Stomach (tissue), 4 donors: ENCODE results near the gene ITPR2.

Source experiments
- EP300 ChIP-seq: sonication (generic); formaldehyde crosslinking; IDR thresholded peaks from one replicate; pipeline ENCODE4 v1.6.1; 2017; ENCODE audit warnings: antibody characterized with exemption
- POLR2A ChIP-seq, 4 donors: fragments of 450-650 bp; IDR thresholded peaks; one replicate each; pipeline ENCODE4 v1.6.1; 2016; ENCODE audit warnings: antibody characterized with exemption in 4 of 4, control low read depth in 2 of 4, mild to moderate bottlenecking in 1 of 4, moderate library complexity in 1 of 4
- POLR2AphosphoS5 ChIP-seq, 3 donors: sonication (generic); formaldehyde crosslinking; IDR thresholded peaks; one replicate each; pipeline ENCODE4 v1.6.1; 2016; ENCODE audit warnings: antibody characterized with exemption in 3 of 3
- TF ChIP-seq, protein P1 (sequence below), 7 experiments: fragments of 450-650 bp in 4 of 7; fragments of 200-600 bp in 3 of 7; sonication (generic) in 3 of 7; IDR thresholded peaks; one replicate each; pipeline ENCODE4 v1.5.1; 2016 to 2019; ENCODE audit warnings: antibody characterized with exemption in 7 of 7, control low read depth in 2 of 7, mild to moderate bottlenecking in 1 of 7

DNA sequence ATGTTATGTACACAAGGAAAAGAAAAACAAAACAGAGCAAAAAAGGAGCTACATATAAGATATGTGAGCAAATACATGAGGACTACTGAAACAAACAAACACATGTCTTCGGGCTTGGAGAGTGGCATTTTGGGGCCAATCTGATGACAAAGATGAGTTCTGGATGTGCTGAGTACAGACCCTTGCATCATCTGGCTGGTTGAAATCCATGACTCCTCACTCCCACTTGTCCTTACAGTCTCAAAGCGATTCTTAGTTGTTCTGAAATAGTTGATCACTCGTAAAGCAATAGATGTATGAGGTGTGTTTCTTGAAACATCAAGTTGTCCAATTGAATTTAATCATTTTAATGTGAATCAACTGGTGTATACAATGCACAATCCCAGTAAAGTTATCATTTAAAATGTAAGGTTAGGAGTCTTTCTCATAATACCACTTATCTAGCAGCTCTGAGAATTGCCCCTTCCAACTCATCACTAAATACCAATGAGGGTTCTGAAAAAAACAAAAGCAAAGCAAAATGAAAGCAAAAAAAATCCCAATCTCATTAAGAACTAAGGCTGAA lies 136.9 kb downstream of the ITPR2 start:
- TF ChIP-seq, protein P1, sequence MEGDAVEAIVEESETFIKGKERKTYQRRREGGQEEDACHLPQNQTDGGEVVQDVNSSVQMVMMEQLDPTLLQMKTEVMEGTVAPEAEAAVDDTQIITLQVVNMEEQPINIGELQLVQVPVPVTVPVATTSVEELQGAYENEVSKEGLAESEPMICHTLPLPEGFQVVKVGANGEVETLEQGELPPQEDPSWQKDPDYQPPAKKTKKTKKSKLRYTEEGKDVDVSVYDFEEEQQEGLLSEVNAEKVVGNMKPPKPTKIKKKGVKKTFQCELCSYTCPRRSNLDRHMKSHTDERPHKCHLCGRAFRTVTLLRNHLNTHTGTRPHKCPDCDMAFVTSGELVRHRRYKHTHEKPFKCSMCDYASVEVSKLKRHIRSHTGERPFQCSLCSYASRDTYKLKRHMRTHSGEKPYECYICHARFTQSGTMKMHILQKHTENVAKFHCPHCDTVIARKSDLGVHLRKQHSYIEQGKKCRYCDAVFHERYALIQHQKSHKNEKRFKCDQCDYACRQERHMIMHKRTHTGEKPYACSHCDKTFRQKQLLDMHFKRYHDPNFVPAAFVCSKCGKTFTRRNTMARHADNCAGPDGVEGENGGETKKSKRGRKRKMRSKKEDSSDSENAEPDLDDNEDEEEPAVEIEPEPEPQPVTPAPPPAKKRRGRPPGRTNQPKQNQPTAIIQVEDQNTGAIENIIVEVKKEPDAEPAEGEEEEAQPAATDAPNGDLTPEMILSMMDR (IDR thresholded peaks at IDR 0.05), result no peak
- TF ChIP-seq POLR2A (IDR thresholded peaks at IDR 0.05), result no peak
- TF ChIP-seq POLR2AphosphoS5 (IDR thresholded peaks at IDR 0.05), result no peak
- TF ChIP-seq EP300, result no peak
